HepG2 (cell line): ENCODE measurements around the gene PARN. TPM values are rescaled to one million over a fixed set of nuclear protein-coding genes. Genes with fewer than 3 reads are reported as not detected.

Experiments used
- CC2D1A ChIP-seq: sonication (generic); formaldehyde crosslinking; IDR thresholded peaks from 2 replicates; pipeline ENCODE4 v1.8.1; 2023; ENCODE audit warnings: mild to moderate bottlenecking, missing genetic modification reagents
- DRAP1 ChIP-seq: IDR thresholded peaks from 2 replicates; pipeline ENCODE4 v1.6.1; 2016; ENCODE audit warnings: missing genetic modification reagents, missing compliant biosample characterization
- FOXA3 ChIP-seq: IDR thresholded peaks from 2 replicates; pipeline ENCODE4 v1.6.1; 2016; ENCODE audit warnings: missing genetic modification reagents, missing compliant biosample characterization
- HBP1 ChIP-seq: IDR thresholded peaks from 2 replicates; pipeline ENCODE4 v1.6.1; 2016; ENCODE audit warnings: low read depth, control low read depth
- HMGA1 ChIP-seq: sonication (generic); formaldehyde crosslinking; conservative IDR thresholded peaks from 2 replicates; pipeline ENCODE4 v1.4.0; 2020; ENCODE audit warnings: missing genetic modification reagents
- MED1 ChIP-seq: sonication (generic); formaldehyde crosslinking; IDR thresholded peaks from 2 replicates; pipeline ENCODE4 v1.4.0; 2020; ENCODE audit warnings: missing genetic modification reagents
- MXD4 ChIP-seq: IDR thresholded peaks from 2 replicates; pipeline ENCODE4 v1.6.1; 2016; ENCODE audit warnings: mild to moderate bottlenecking, missing biosample characterization, missing genetic modification reagents
- NFATC3 ChIP-seq: sonication (generic); formaldehyde crosslinking; IDR thresholded peaks from 2 replicates; pipeline ENCODE4 v1.5.1; 2020; ENCODE audit warnings: mild to moderate bottlenecking, missing genetic modification reagents
- RBM22 ChIP-seq: fragments of 200-400 bp; formaldehyde crosslinking; optimal IDR thresholded peaks from 2 replicates; pipeline ENCODE3; 2017; ENCODE audit warnings: mild to moderate bottlenecking, low read length, moderate library complexity
- SETDB1 ChIP-seq: sonication (generic); formaldehyde crosslinking; IDR thresholded peaks from 2 replicates; pipeline ENCODE4 v1.5.1; 2020; ENCODE audit warnings: missing genetic modification reagents, mild to moderate bottlenecking, borderline replicate concordance
- SMAD3 ChIP-seq: sonication (generic); formaldehyde crosslinking; IDR thresholded peaks from 2 replicates; pipeline ENCODE4 v1.4.0; 2020; ENCODE audit warnings: missing genetic modification reagents
- SP140L ChIP-seq: sonication (generic); formaldehyde crosslinking; IDR thresholded peaks from 2 replicates; pipeline ENCODE4 v1.4.0; 2020; ENCODE audit warnings: missing genetic modification reagents, borderline replicate concordance
- SSRP1 ChIP-seq: IDR thresholded peaks from 2 replicates; pipeline ENCODE4 v1.6.1; 2016; ENCODE audit warnings: control low read depth
- TIGD3 ChIP-seq: sonication (generic); formaldehyde crosslinking; IDR thresholded peaks from 2 replicates; pipeline ENCODE4 v1.5.1; 2020; ENCODE audit warnings: mild to moderate bottlenecking, missing genetic modification reagents, borderline replicate concordance
- XRCC5 ChIP-seq: fragments of 200-400 bp; formaldehyde crosslinking; optimal IDR thresholded peaks from 2 replicates; pipeline ENCODE3; 2017; ENCODE audit warnings: mild to moderate bottlenecking, low read length
- YEATS4 ChIP-seq: sonication (generic); formaldehyde crosslinking; IDR thresholded peaks from 2 replicates; pipeline ENCODE4 v1.4.0; 2020; ENCODE audit warnings: missing genetic modification reagents, borderline replicate concordance
- ZKSCAN8 ChIP-seq: IDR thresholded peaks from 2 replicates; pipeline ENCODE4 v1.6.1; 2016; ENCODE audit warnings: borderline replicate concordance, missing genetic modification reagents, missing compliant biosample characterization
- ZNF224 ChIP-seq: sonication (generic); formaldehyde crosslinking; IDR thresholded peaks from 2 replicates; pipeline ENCODE4 v1.5.0; 2020; ENCODE audit warnings: mild to moderate bottlenecking, missing genetic modification reagents
- ZNF451 ChIP-seq: sonication (generic); formaldehyde crosslinking; IDR thresholded peaks from 2 replicates; pipeline ENCODE4 v1.5.0; 2020; ENCODE audit warnings: mild to moderate bottlenecking, missing genetic modification reagents
- ZNF484 ChIP-seq: sonication (generic); formaldehyde crosslinking; IDR thresholded peaks from 2 replicates; pipeline ENCODE4 v1.5.1; 2020; ENCODE audit warnings: mild to moderate bottlenecking, low read depth, missing genetic modification reagents, borderline replicate concordance
- ZNF607 ChIP-seq: sonication (generic); formaldehyde crosslinking; IDR thresholded peaks from 2 replicates; pipeline ENCODE4 v1.5.1; 2020; ENCODE audit warnings: missing genetic modification reagents, mild to moderate bottlenecking, borderline replicate concordance
- ZNF766 ChIP-seq: sonication (generic); formaldehyde crosslinking; IDR thresholded peaks from 2 replicates; pipeline ENCODE4 v1.5.0; 2020; ENCODE audit warnings: missing genetic modification reagents, borderline replicate concordance
- polyA plus RNA-seq, 8 experiments: library from polyadenylated mRNA; depleted of rRNA in 3 of 8; stranded (reverse) in 7 of 8; unstranded in 1 of 8; fragments of >200 nt; fragmentation: Illumina TruSeq in 4 of 8; extraction: Trizol in 4 of 8; gene quantifications; 2 replicates each; pipeline versions ENCODE4 v1.2.1 to v1.2.3, GENCODE V29; 2011 to 2016; ENCODE audit warnings: low read depth in 4 of 8, missing spikeins in 1 of 8, mixed read lengths in 1 of 8; ENCODE audit not compliant: insufficient read depth in 1 of 8
- total RNA-seq, 5 experiments: library from RNA; depleted of rRNA; stranded (reverse); fragments of >200 nt; fragmentation: Illumina TruSeq; extraction: Trizol; gene quantifications; 2 replicates each; pipeline ENCODE4 v1.2.3, GENCODE V29; 2016; ENCODE audit warnings: low read depth in 1 of 5
- TF ChIP-seq, protein P1 (sequence below): sonication (generic); formaldehyde crosslinking; IDR thresholded peaks from 2 replicates; pipeline ENCODE4 v1.4.0; 2020; ENCODE audit warnings: missing genetic modification reagents, borderline replicate concordance

The PARN gene
- total and polyA plus RNA-seq, 2 of the 13 experiments (the other 11 are each of a cell fraction or from before 2014, with no cell fraction given) = 13.3 to 47.6 TPM

DNA sequence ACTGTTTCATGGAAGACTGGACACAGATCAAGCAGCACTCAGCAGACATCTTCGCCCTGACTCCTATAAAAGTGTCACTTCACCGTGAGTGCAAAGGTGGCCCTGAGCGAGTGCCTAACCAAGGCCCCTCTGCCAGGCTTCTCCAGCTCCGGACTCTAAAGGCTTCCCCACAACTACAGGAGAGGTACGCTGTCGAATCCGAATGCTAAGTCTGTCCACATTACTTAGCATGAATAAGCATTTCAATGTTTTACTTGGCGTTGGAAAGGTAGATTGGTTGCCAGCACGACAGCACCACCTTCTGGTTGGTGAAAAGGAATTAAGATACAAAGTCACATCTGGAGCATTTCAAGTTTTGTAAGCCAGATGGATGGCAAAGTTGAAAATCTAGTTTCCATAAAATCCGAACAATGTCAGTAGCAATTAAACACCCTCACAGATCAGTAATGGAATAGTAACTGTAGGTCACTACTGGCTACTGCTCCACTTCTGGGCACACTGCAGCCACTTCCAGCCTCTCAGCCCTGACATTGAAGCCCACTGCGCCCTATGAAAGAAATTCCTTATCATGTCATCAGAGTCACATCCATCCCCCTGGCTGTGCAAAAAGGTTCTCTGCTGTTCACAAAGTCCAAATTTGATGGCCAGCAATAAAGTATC is 100.9 kb downstream of the PARN start (continued):
- TF ChIP-seq, protein P1, sequence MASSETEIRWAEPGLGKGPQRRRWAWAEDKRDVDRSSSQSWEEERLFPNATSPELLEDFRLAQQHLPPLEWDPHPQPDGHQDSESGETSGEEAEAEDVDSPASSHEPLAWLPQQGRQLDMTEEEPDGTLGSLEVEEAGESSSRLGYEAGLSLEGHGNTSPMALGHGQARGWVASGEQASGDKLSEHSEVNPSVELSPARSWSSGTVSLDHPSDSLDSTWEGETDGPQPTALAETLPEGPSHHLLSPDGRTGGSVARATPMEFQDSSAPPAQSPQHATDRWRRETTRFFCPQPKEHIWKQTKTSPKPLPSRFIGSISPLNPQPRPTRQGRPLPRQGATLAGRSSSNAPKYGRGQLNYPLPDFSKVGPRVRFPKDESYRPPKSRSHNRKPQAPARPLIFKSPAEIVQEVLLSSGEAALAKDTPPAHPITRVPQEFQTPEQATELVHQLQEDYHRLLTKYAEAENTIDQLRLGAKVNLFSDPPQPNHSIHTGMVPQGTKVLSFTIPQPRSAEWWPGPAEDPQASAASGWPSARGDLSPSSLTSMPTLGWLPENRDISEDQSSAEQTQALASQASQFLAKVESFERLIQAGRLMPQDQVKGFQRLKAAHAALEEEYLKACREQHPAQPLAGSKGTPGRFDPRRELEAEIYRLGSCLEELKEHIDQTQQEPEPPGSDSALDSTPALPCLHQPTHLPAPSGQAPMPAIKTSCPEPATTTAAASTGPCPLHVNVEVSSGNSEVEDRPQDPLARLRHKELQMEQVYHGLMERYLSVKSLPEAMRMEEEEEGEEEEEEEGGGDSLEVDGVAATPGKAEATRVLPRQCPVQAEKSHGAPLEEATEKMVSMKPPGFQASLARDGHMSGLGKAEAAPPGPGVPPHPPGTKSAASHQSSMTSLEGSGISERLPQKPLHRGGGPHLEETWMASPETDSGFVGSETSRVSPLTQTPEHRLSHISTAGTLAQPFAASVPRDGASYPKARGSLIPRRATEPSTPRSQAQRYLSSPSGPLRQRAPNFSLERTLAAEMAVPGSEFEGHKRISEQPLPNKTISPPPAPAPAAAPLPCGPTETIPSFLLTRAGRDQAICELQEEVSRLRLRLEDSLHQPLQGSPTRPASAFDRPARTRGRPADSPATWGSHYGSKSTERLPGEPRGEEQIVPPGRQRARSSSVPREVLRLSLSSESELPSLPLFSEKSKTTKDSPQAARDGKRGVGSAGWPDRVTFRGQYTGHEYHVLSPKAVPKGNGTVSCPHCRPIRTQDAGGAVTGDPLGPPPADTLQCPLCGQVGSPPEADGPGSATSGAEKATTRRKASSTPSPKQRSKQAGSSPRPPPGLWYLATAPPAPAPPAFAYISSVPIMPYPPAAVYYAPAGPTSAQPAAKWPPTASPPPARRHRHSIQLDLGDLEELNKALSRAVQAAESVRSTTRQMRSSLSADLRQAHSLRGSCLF = no peak
- TF ChIP-seq ZKSCAN8 (CRISPR knock-in tag) = peak; percentile 91; the same call in 1 of the 2 replicates
- peak; percentile 52; the same call in 1 of the 2 replicates for TF ChIP-seq MXD4 (CRISPR knock-in tag)
- no peak for TF ChIP-seq HBP1 (CRISPR knock-in tag)
- TF ChIP-seq MED1 = peak; percentile 79
- TF ChIP-seq SETDB1 = no peak
- TF ChIP-seq ZNF451 (CRISPR knock-in tag) = 0 out of 2 replicates have a peak, but pooled peaks have one; percentile 51
- TF ChIP-seq SP140L (CRISPR knock-in tag) = peak; percentile 76; the same call in 1 of the 2 replicates
- TF ChIP-seq YEATS4 (CRISPR knock-in tag) = peak; percentile 40; the same call in 1 of the 2 replicates
- TF ChIP-seq HMGA1 = no peak
- TF ChIP-seq TIGD3 = no peak
- TF ChIP-seq DRAP1 (CRISPR knock-in tag) = peak; percentile 55; the same call in 1 of the 2 replicates
- TF ChIP-seq SMAD3 (CRISPR knock-in tag) = peak; percentile 92
- TF ChIP-seq SSRP1 = 0 out of 2 replicates have a peak, but pooled peaks have one; percentile 40
- TF ChIP-seq XRCC5 = peak; percentile 79
- TF ChIP-seq ZNF766 = 0 out of 2 replicates have a peak, but pooled peaks have one; percentile 79
- no peak for TF ChIP-seq CC2D1A
- 0 out of 2 replicates have a peak, but pooled peaks have one; percentile 58 for TF ChIP-seq NFATC3 (CRISPR knock-in tag)
- TF ChIP-seq ZNF224 (CRISPR knock-in tag) = 0 out of 2 replicates have a peak, but pooled peaks have one; percentile 69
- no peak for TF ChIP-seq RBM22
- TF ChIP-seq FOXA3 (CRISPR knock-in tag) = peak; percentile 76
- TF ChIP-seq ZNF484 (CRISPR knock-in tag) = no peak
- TF ChIP-seq ZNF607 (CRISPR knock-in tag) = 0 out of 2 replicates have a peak, but pooled peaks have one; percentile 62
